ENCODE data around the gene UNC93B1.

Gene UNC93B1

GRCh38 chr11:68032997-68033707 is 29.3 kb upstream of the UNC93B1 start:
- H4K20me1 ChIP-seq (ENCODE audit: insufficient read depth, low read length, poor library complexity, severe bottlenecking): peaks cover 8% of the 10 kb centered on the region
- TF ChIP-seq CTCF (conservative IDR thresholded peaks at IDR 0.05; ENCODE audit: low read length): no peak
- no peak for TF ChIP-seq EZH2phosphoT487 (IDR thresholded peaks at IDR 0.05; ENCODE audit: borderline replicate concordance)

GRCh38 chr11:68032003-68032402 is 28.1 kb upstream of the UNC93B1 start:
- Histone ChIP-seq H4K20me1 (ENCODE audit: insufficient read depth, low read length, poor library complexity, severe bottlenecking) (peaks cover 8% of the 10 kb centered on the region), H3K9me2 (replicated peaks; ENCODE audit: low read depth, low read length) (no peaks in the 10 kb centered on the region), H3K9ac (ENCODE audit: low read depth, low read length, poor library complexity, severe bottlenecking) (peak overlapping the region; percentile 99), H3F3A (ENCODE audit: low read depth) (peaks cover 3% of the 10 kb centered on the region; the same call in 1 of the 2 replicates), H3K27me3 (ENCODE audit: insufficient read depth, low read length, poor library complexity, severe bottlenecking) (no peaks in the 10 kb centered on the region), H3K9me3 (ENCODE audit: insufficient read depth, low read depth, low read length) (no peaks in the 10 kb centered on the region), H3K79me2 (ENCODE audit: insufficient read depth, low read length) (peaks cover 43% of the 10 kb centered on the region), H2AFZ (ENCODE audit: low read length) (no peak overlapping the region), H3K36me3 (ENCODE audit: insufficient read depth, low read length) (peaks cover 4% of the 10 kb centered on the region; the same call in 1 of the 2 replicates), H3K4me1 (ENCODE audit: insufficient read depth, low read length, poor library complexity, severe bottlenecking) (peaks cover 37% of the 10 kb centered on the region), H3K4me2 (ENCODE audit: low read depth, low read length, poor library complexity, severe bottlenecking) (peak overlapping the region; percentile 91), H3K4me3 (ENCODE audit: low read length, poor library complexity, severe bottlenecking) (peak overlapping the region; percentile 100)
- TF ChIP-seq EZH2phosphoT487 (IDR thresholded peaks at IDR 0.05; ENCODE audit: borderline replicate concordance): no peak

More at GRCh38 chr11:68032997-68033707, 29.3 kb upstream of the UNC93B1 start:
- peaks cover 3% of the 10 kb centered on the region; the same call in 1 of the 2 replicates for H3F3A ChIP-seq (ENCODE audit: low read depth)
- no peaks in the 10 kb centered on the region for H3K9me2 ChIP-seq (replicated peaks; ENCODE audit: low read depth, low read length)
- H3K9me3 ChIP-seq (ENCODE audit: insufficient read depth, low read depth, low read length): no peaks in the 10 kb centered on the region
- H2AFZ ChIP-seq (ENCODE audit: low read length): no peak overlapping the region
- no peaks in the 10 kb centered on the region for H3K27me3 ChIP-seq (ENCODE audit: insufficient read depth, low read length, poor library complexity, severe bottlenecking)
- peaks cover 43% of the 10 kb centered on the region for H3K79me2 ChIP-seq (ENCODE audit: insufficient read depth, low read length)
- peak overlapping the region; percentile 91 for H3K4me2 ChIP-seq (ENCODE audit: low read depth, low read length, poor library complexity, severe bottlenecking)
- H3K4me1 ChIP-seq (ENCODE audit: insufficient read depth, low read length, poor library complexity, severe bottlenecking): peaks cover 43% of the 10 kb centered on the region
- no peak overlapping the region for H3K9ac ChIP-seq (ENCODE audit: low read depth, low read length, poor library complexity, severe bottlenecking)
- no peak overlapping the region for H3K4me3 ChIP-seq (ENCODE audit: low read length, poor library complexity, severe bottlenecking)
- peaks cover 4% of the 10 kb centered on the region; the same call in 1 of the 2 replicates for H3K36me3 ChIP-seq (ENCODE audit: insufficient read depth, low read length)

GRCh38 chr11:68031144-68031464 is 27.2 kb upstream of the UNC93B1 start:
- peak overlapping the region; percentile 99 for H3K9ac ChIP-seq (ENCODE audit: low read depth, low read length, poor library complexity, severe bottlenecking)
- peak overlapping the region; percentile 91 for H3K4me2 ChIP-seq (ENCODE audit: low read depth, low read length, poor library complexity, severe bottlenecking)
- peaks cover 43% of the 10 kb centered on the region for H3K79me2 ChIP-seq (ENCODE audit: insufficient read depth, low read length)
- no peaks in the 10 kb centered on the region for H3K27me3 ChIP-seq (ENCODE audit: insufficient read depth, low read length, poor library complexity, severe bottlenecking)
- H3K9me2 ChIP-seq (replicated peaks; ENCODE audit: low read depth, low read length): no peaks in the 10 kb centered on the region
- H4K20me1 ChIP-seq (ENCODE audit: insufficient read depth, low read length, poor library complexity, severe bottlenecking): peaks cover 8% of the 10 kb centered on the region
- peak overlapping the region; percentile 90 for H2AFZ ChIP-seq (ENCODE audit: low read length)
- TF ChIP-seq CTCF (conservative IDR thresholded peaks at IDR 0.05; ENCODE audit: low read length) (no peak), EZH2phosphoT487 (IDR thresholded peaks at IDR 0.05; ENCODE audit: borderline replicate concordance) (no peak)
- peaks cover 4% of the 10 kb centered on the region; the same call in 1 of the 2 replicates for H3K36me3 ChIP-seq (ENCODE audit: insufficient read depth, low read length)
- no peaks in the 10 kb centered on the region for H3K9me3 ChIP-seq (ENCODE audit: insufficient read depth, low read depth, low read length)
- no peaks in the 10 kb centered on the region for H3F3A ChIP-seq (ENCODE audit: low read depth)
- H3K4me3 ChIP-seq (ENCODE audit: low read length, poor library complexity, severe bottlenecking): peak overlapping the region; percentile 100
- H3K4me1 ChIP-seq (ENCODE audit: insufficient read depth, low read length, poor library complexity, severe bottlenecking): peaks cover 28% of the 10 kb centered on the region

All from Loucy (cell line).